RCC 7860 (cell line): Measurements from ENCODE around the gene CYP2W1.

Experiments
- DNase-seq: peaks from one replicate; pipeline ENCODE4 v3.0.0-alpha.2; 2015; ENCODE audit warnings: low spot score
- FAIRE-seq: peaks from 2 replicates; lab custom pipeline; 2012; peaks lifted over from hg19 to GRCh38; lab: Jason Lieb, UNC

Gene CYP2W1

GRCh38 chr7:963236-964078 lies 19.5 kb upstream of the CYP2W1 start:
- FAIRE-seq (no peak), DNase-seq (no peak)

- DNase-seq (no peak), FAIRE-seq (no peak)
Measured at GRCh38 chr7:964401-965231, 18.4 kb upstream of the CYP2W1 start.

GRCh38 chr7:966291-967069 lies 16.5 kb upstream of the CYP2W1 start:
- FAIRE-seq (no peak), DNase-seq (no peak)

- DNase-seq (no peak), FAIRE-seq (no peak)
Measured at GRCh38 chr7:967361-968082, 15.5 kb upstream of the CYP2W1 start.

- no peak for DNase-seq
- FAIRE-seq, result no peak
Measured at GRCh38 chr7:968205-969105, 14.5 kb upstream of the CYP2W1 start.

- DNase-seq (no peak), FAIRE-seq (no peak)
Measured at GRCh38 chr7:969403-969802, 13.6 kb upstream of the CYP2W1 start.

GRCh38 chr7:970744-971143 lies 12.2 kb upstream of the CYP2W1 start:
- FAIRE-seq, result no peak
- DNase-seq, result no peak

GRCh38 chr7:972110-972509 lies 10.9 kb upstream of the CYP2W1 start:
- FAIRE-seq, result no peak
- no peak for DNase-seq

GRCh38 chr7:972676-973309 lies 10.2 kb upstream of the CYP2W1 start:
- FAIRE-seq (no peak), DNase-seq (no peak)

GRCh38 chr7:973312-973711 lies 9.7 kb upstream of the CYP2W1 start:
- FAIRE-seq, result no peak
- DNase-seq, result no peak

GRCh38 chr7:974172-974571 lies 8.8 kb upstream of the CYP2W1 start:
- peak; percentile 4 for DNase-seq
- no peak for FAIRE-seq

GRCh38 chr7:974820-975681 lies 7.9 kb upstream of the CYP2W1 start, which contains the start of gene COX19:
TSS of gene COX19 (minus strand) at chr7:975549. CDS start at chr7:975509, 40 bp downstream.
- FAIRE-seq (no peak), DNase-seq (peak; percentile 66)

GRCh38 chr7:975702-976473 lies 7.1 kb upstream of the CYP2W1 start:
- no peak for FAIRE-seq
- DNase-seq, result no peak

GRCh38 chr7:976901-977325 lies 6.1 kb upstream of the CYP2W1 start:
- no peak for FAIRE-seq
- no peak for DNase-seq

- DNase-seq (peak; percentile 13), FAIRE-seq (no peak)
Measured at GRCh38 chr7:977326-978048, 5.5 kb upstream of the CYP2W1 start.

- DNase-seq (no peak), FAIRE-seq (no peak)
Measured at GRCh38 chr7:978049-978346, 5.0 kb upstream of the CYP2W1 start.
